Ishikawa (cell line): Measurements from ENCODE around the gene AHI1.

Experiments used
- EGR1 ChIP-seq: IDR thresholded peaks from 2 replicates; pipeline ENCODE4 v1.6.1; 2012
- FOXM1 ChIP-seq: IDR thresholded peaks from 2 replicates; pipeline ENCODE4 v1.6.1; 2012; ENCODE audit warnings: low read depth, borderline replicate concordance
- TAF1 ChIP-seq: IDR thresholded peaks from 2 replicates; pipeline ENCODE4 v1.6.1; 2012; ENCODE audit warnings: low read depth, mild to moderate bottlenecking

DNA sequence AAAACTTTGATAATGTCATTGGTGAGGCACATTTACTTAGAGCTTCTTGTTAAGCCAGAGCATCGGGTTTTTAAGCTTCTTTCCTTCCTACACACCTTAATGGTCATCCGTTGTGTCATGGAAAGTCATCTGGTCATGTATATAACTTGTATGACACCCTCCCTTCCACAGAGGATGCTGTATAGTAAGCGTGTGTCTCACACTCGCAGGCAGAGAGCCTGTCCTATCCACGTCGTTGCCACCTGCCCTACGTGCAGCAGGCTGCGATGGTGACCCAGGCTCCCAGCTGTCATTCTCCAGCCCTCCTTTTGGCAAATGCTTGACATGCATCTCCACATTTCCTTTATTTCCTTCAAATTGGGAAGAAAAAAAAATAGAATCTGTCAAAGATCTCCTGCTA, 230.9 kb downstream of the AHI1 start:
- no peak for TF ChIP-seq FOXM1
- no peak for TF ChIP-seq TAF1
- TF ChIP-seq EGR1: no peak
